Lower lobe of right lung (tissue), 2 donors: Measurements from ENCODE around the gene NGFR. TPM values are rescaled to one million over a fixed set of nuclear protein-coding genes. Genes with fewer than 3 reads are reported as not detected.

ENCODE experiments used
- ATAC-seq, 2 donors: fragments of 200-7000 bp; cut with Tn5 transposase; one replicate each; pipeline ENCODE4 v1.9.1; 2020 to 2022; ENCODE audit warnings: mild to moderate bottlenecking in 2 of 2, moderate library complexity in 2 of 2
- DNase-seq: peaks from one replicate; pipeline ENCODE4 v3.0.0-alpha.2; 2020
- H3K27ac ChIP-seq: fragments of 200-600 bp; one replicate; pipeline ENCODE4 v1.8.0; 2022
- H3K27me3 ChIP-seq: fragments of 200-600 bp; one replicate; pipeline ENCODE4 v1.8.0; 2022; ENCODE audit warnings: low read depth
- H3K36me3 ChIP-seq: fragments of 200-600 bp; one replicate; pipeline ENCODE4 v1.8.0; 2022; ENCODE audit warnings: mild to moderate bottlenecking
- H3K4me1 ChIP-seq: fragments of 200-600 bp; one replicate; pipeline ENCODE4 v1.8.0; 2022
- H3K4me3 ChIP-seq: fragments of 200-600 bp; one replicate; pipeline ENCODE4 v1.8.0; 2022; ENCODE audit warnings: mild to moderate bottlenecking
- H3K9me3 ChIP-seq: fragments of 200-600 bp; one replicate; pipeline ENCODE4 v1.8.0; 2022
- intact Hi-C: fragments of 100-400 bp; cut with DNase I; formaldehyde crosslinking; loops from one replicate; pipeline ENCODE4 v1.11.0; 2022
- total RNA-seq: library from RNA; stranded (reverse); fragmentation: NEBNext Ultra II Directional; extraction: Animal tissue kit (Norgen Biotek cat#: 25700); gene quantifications from one replicate; pipeline ENCODE4 v1.2.1, GENCODE V29; 2021
- TF ChIP-seq, protein P1 (sequence below): fragments of 200-600 bp; IDR thresholded peaks from one replicate; pipeline ENCODE4 v1.8.0; 2022; ENCODE audit warnings: antibody characterized with exemption, mild to moderate bottlenecking
- donor health status: DM: no; HTN: yes; CAD: no; lungs with severe emphysema.

The NGFR gene
- total RNA-seq, 1 donor from 2014 or later, result 2.3 TPM

DNA sequence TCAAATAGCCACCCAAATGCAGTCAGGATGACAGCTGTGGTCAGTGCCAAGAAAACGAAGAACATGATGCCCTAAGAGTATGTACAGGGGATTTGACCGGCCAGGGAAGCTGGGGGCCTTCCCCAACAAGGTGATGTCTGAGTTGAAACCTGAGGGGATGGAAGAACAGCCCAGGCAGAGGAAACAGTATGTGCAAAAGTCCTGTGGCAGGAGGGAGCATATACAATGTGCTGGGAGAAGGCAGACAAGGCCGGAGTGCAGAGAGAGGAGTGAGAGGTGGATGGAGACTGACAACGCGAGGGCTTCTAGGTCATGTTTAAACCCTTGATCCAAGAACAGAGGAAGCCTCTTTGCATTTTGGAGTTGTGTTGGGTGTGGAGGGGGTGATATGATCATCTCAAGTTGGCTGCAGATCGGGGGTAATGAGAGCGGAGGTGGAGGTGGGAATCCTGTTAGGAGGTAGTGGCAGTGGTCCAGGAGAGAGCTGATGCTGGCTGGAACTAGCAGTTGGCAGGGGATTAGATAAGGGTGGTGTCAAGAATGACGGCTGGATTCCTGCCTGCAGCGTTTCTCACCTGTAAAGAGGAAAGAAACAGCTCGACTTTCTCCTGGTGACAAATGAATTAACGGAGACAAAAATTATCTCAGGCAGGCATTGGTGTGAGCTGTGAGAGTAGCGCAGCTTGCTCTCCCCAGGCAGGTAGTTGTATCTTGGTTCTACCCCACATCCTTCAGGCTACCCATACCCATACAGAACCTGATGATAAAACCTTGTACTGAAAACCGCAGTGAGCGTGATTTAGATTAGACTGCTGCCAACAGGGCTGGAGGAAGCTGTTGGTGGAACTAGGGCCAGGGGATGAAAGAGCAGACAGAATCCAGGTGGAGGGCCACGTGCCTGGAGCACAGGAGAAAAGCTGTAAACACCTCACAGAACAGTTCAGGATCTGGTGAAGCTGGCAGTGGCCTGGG lies 37.2 kb upstream of the NGFR start:
- no peak for DNase-seq
- no peak for ATAC-seq

GRCh38 chr17:49459401-49459984 lies 35.6 kb upstream of the NGFR start:
- Histone ChIP-seq H3K27ac (no peak overlapping the region), H3K4me3 (no peak overlapping the region), H3K27me3 (peaks cover 60% of the 10 kb centered on the region), H3K4me1 (no peaks in the 10 kb centered on the region), H3K36me3 (no peaks in the 10 kb centered on the region), H3K9me3 (no peaks in the 10 kb centered on the region)
- no peak for DNase-seq
- no peak for ATAC-seq
- intact Hi-C loops, result no loop called here
- TF ChIP-seq, protein P1, sequence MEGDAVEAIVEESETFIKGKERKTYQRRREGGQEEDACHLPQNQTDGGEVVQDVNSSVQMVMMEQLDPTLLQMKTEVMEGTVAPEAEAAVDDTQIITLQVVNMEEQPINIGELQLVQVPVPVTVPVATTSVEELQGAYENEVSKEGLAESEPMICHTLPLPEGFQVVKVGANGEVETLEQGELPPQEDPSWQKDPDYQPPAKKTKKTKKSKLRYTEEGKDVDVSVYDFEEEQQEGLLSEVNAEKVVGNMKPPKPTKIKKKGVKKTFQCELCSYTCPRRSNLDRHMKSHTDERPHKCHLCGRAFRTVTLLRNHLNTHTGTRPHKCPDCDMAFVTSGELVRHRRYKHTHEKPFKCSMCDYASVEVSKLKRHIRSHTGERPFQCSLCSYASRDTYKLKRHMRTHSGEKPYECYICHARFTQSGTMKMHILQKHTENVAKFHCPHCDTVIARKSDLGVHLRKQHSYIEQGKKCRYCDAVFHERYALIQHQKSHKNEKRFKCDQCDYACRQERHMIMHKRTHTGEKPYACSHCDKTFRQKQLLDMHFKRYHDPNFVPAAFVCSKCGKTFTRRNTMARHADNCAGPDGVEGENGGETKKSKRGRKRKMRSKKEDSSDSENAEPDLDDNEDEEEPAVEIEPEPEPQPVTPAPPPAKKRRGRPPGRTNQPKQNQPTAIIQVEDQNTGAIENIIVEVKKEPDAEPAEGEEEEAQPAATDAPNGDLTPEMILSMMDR, result no peak

More for the DNA sequence above, 37.2 kb upstream of the NGFR start:
- Histone ChIP-seq H3K27ac (no peak overlapping the region), H3K36me3 (no peaks in the 10 kb centered on the region), H3K4me3 (no peak overlapping the region), H3K4me1 (no peaks in the 10 kb centered on the region), H3K27me3 (peaks cover 60% of the 10 kb centered on the region), H3K9me3 (no peaks in the 10 kb centered on the region)
- intact Hi-C loops, result no loop called here
- TF ChIP-seq, protein P1, result no peak

DNA sequence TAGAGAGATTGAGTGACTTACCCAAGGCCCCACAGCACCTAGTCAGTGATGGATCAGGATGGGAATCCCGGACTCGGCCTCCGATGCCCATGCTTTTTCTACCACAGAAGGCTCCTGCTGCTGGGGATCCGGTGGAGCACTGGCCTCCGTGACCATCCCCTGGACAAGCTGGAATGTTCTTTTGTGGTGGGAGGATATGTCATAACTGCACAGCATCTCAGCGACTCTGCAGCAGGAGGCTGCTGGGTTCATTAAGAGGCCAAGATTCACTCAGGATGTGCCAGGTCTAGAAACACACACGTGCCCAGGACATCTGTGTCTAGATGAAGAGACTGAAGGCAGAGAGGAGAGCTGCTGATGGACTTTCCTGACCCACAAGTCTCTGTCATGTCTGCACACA lies 34.7 kb upstream of the NGFR start:
- TF ChIP-seq, protein P1, result no peak
- intact Hi-C loops, result no loop called here
- ATAC-seq, result no peak
- no peaks in the 10 kb centered on the region for H3K4me1 ChIP-seq
- DNase-seq, result no peak
- no peak overlapping the region for H3K4me3 ChIP-seq
- H3K27me3 ChIP-seq, result peaks cover 60% of the 10 kb centered on the region
- H3K27ac ChIP-seq, result no peak overlapping the region
- no peaks in the 10 kb centered on the region for H3K36me3 ChIP-seq
- no peaks in the 10 kb centered on the region for H3K9me3 ChIP-seq

DNA sequence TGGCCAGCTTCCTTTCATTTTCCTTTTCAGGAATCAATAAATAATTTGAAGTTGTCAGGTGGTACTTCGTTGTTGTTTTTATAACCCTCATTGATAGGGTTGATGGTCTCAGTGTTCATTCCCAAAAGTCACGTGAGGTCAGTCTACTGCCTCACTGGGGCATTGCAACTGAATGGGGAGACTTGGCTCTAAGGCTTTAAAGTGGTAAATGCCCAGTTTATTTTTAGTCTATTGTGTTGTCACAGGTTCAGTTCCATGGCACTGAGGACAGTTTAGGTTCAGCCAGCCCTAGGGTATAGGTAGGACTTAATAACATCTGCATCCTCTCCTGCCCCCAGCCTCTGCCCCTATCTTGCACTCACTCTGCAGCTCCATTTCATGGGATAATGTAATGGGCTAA lies 33.5 kb upstream of the NGFR start:
- H3K9me3 ChIP-seq, result no peaks in the 10 kb centered on the region
- no peak overlapping the region for H3K4me3 ChIP-seq
- H3K27me3 ChIP-seq, result peaks cover 50% of the 10 kb centered on the region
- DNase-seq (no peak), ATAC-seq (no peak)
- intact Hi-C loops, result no loop called here
- H3K27ac ChIP-seq, result no peak overlapping the region
- TF ChIP-seq, protein P1, result no peak
- H3K36me3 ChIP-seq, result no peaks in the 10 kb centered on the region
- H3K4me1 ChIP-seq, result no peaks in the 10 kb centered on the region

GRCh38 chr17:49464049-49464448 lies 31.0 kb upstream of the NGFR start:
- H3K27me3 ChIP-seq, result peaks cover 37% of the 10 kb centered on the region
- H3K9me3 ChIP-seq, result no peaks in the 10 kb centered on the region
- intact Hi-C loops, result no loop called here
- H3K36me3 ChIP-seq, result no peaks in the 10 kb centered on the region
- DNase-seq (no peak), ATAC-seq (no peak)
- H3K4me3 ChIP-seq, result no peak overlapping the region
- TF ChIP-seq, protein P1, result no peak
- H3K27ac ChIP-seq, result no peak overlapping the region
- H3K4me1 ChIP-seq, result no peaks in the 10 kb centered on the region
